ENCODE results near the gene ZMYND15. TPM values are rescaled to one million over a fixed set of nuclear protein-coding genes. Genes with fewer than 3 reads are reported as not detected.

The ZMYND15 gene
- total and polyA plus RNA-seq, 2 of the 13 experiments (the other 11 are each of a cell fraction or from before 2014, with no cell fraction given): 0.24 to 2.7 TPM

- in situ Hi-C loops (cut with HindIII; ENCODE audit: extremely low pct_ligation_motif_present, low pct_unique_long_range_greater_than_20kb): no loop called here
- TF ChIP-seq RBM22 (optimal IDR thresholded peaks at IDR 0.05; ENCODE audit: low read length) (peak; percentile 31), U2AF2 (IDR thresholded peaks at IDR 0.05; ENCODE audit: low read depth, low read length) (no peak)
- FAIRE-seq: no peak
- CTCF ChIA-PET (ENCODE audit: low intra/inter-chr PET ratio, low total read pairs): no interaction called here
- H3K4me2 ChIP-seq (ENCODE audit: low read depth, low read length): no peak overlapping the region
- H3K9ac ChIP-seq (ENCODE audit: insufficient read depth, low read depth, low read length): no peak overlapping the region
- H3K79me2 ChIP-seq (ENCODE audit: insufficient read depth, low read length): no peaks in the 10 kb centered on the region
- POLR2A ChIA-PET: no interaction called here
- no peaks in the 10 kb centered on the region for H4K20me1 ChIP-seq (ENCODE audit: insufficient read depth, low read length)
- DNase-seq (ENCODE audit: low spot score): no peak
- H3K27me3 ChIP-seq (ENCODE audit: control insufficient read depth in 1 of 2, insufficient read depth in 2 of 2, low read length in 2 of 2): no peaks in the 10 kb centered on the region
- H2AFZ ChIP-seq (ENCODE audit: low read length): no peak overlapping the region
- no TSS peak for BruUV-seq (replicated peaks)
- H3K4me1 ChIP-seq (ENCODE audit: insufficient read depth, low read length): peaks cover 50% of the 10 kb centered on the region
- H3K36me3 ChIP-seq (replicated peaks in 1 of 2; ENCODE audit: control insufficient read depth in 1 of 2, insufficient read depth in 2 of 2, low read length in 2 of 2): peaks cover 11 to 37% of the 10 kb centered on the region in 2 experiments; a peak in 4 of 5 replicates
- no peak overlapping the region for H3K4me3 ChIP-seq (replicated peaks in 1 of 3; ENCODE audit: insufficient read depth in 1 of 3, low read depth in 2 of 3, low read length in 3 of 3)
- intact Hi-C loops (cut with micrococcal nuclease; ENCODE audit: unreplicated experiment): loop anchor here (10.0 kb wide), 1 partner anchor 247 kb away; the partner anchor contains the start of gene SPAG7
- ATAC-seq: no peak
- H3K27ac ChIP-seq (ENCODE audit: extremely low read length, insufficient read depth, low read length): no peak overlapping the region
- WGBS (ENCODE audit: low lambda C conversion rate): 95% methylated on average over 17 of the region's 17 CpGs
- no peaks in the 10 kb centered on the region for H3K9me3 ChIP-seq (ENCODE audit: low read length)
These were observed 21.8 kb upstream of the ZMYND15 start for GRCh38 chr17:4717791-4718190.

DNA sequence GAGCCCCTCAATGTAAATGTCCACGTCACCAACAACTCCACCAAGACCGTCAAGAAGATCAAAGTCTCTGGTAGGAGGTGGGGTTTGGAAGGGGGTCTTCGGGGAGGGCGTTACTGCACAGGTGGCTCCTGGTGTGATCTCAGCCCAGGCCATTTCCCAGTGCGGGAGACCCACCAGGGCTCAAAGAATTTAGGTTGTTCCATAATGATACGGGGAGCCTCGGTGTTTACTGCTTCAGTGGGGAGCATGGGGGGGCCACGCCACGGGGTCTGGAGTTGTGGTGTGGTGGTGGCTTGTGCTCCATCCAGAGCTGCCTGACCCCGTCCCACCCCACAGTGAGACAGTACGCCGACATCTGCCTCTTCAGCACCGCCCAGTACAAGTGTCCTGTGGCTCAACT is 21.4 kb upstream of the ZMYND15 start:
- POLR2A ChIA-PET: interaction anchor here (1.0 kb wide), 1 partner anchor 8 kb away, joined by 4 read pairs; the partner anchor contains the start of gene ARRB2
- CTCF ChIA-PET (ENCODE audit: low intra/inter-chr PET ratio, low total read pairs): no interaction called here
- Histone ChIP-seq H2AFZ (ENCODE audit: low read length) (no peak overlapping the region), H3K27ac (ENCODE audit: extremely low read length, insufficient read depth, low read length) (no peak overlapping the region), H3K27me3 (ENCODE audit: control insufficient read depth in 1 of 2, insufficient read depth in 2 of 2, low read length in 2 of 2) (no peaks in the 10 kb centered on the region), H3K4me2 (ENCODE audit: low read depth, low read length) (no peak overlapping the region), H3K9ac (ENCODE audit: insufficient read depth, low read depth, low read length) (no peak overlapping the region), H3K4me3 (replicated peaks in 1 of 3; ENCODE audit: insufficient read depth in 1 of 3, low read depth in 2 of 3, low read length in 3 of 3) (no peak overlapping the region), H4K20me1 (ENCODE audit: insufficient read depth, low read length) (no peaks in the 10 kb centered on the region), H3K9me3 (ENCODE audit: low read length) (no peaks in the 10 kb centered on the region), H3K4me1 (ENCODE audit: insufficient read depth, low read length) (peaks cover 48% of the 10 kb centered on the region), H3K79me2 (ENCODE audit: insufficient read depth, low read length) (no peaks in the 10 kb centered on the region), H3K36me3 (replicated peaks in 1 of 2; ENCODE audit: control insufficient read depth in 1 of 2, insufficient read depth in 2 of 2, low read length in 2 of 2) (peaks cover 11 to 37% of the 10 kb centered on the region in 2 experiments; a peak in 4 of 5 replicates)
- intact Hi-C loops (cut with micrococcal nuclease; ENCODE audit: unreplicated experiment): loop anchor here (10.0 kb wide), 1 partner anchor 247 kb away; the partner anchor contains the start of gene SPAG7
- FAIRE-seq (no peak), ATAC-seq (no peak), DNase-seq (ENCODE audit: low spot score) (no peak)
- 95% methylated on average over 13 of the region's 13 CpGs for WGBS (ENCODE audit: low lambda C conversion rate)
- in situ Hi-C loops (cut with HindIII; ENCODE audit: extremely low pct_ligation_motif_present, low pct_unique_long_range_greater_than_20kb): no loop called here
- BruUV-seq (replicated peaks): no TSS peak
- no peak for TF ChIP-seq ZNF850 (CRISPR knock-in tag; conservative IDR thresholded peaks at IDR 0.05)
- TF ChIP-seq MTF1 (CRISPR knock-in tag; IDR thresholded peaks at IDR 0.05): no peak
- TF ChIP-seq ZKSCAN5 (CRISPR knock-in tag; IDR thresholded peaks at IDR 0.05): no peak
- TF ChIP-seq ZNF510 (CRISPR knock-in tag; IDR thresholded peaks at IDR 0.05; ENCODE audit: low read depth): no peak
- no peak for TF ChIP-seq NCOA5 (CRISPR knock-in tag; IDR thresholded peaks at IDR 0.05)
- no peak for TF ChIP-seq YEATS2 (CRISPR knock-in tag; IDR thresholded peaks at IDR 0.05; ENCODE audit: borderline replicate concordance)
- no peak for TF ChIP-seq KAT2B (IDR thresholded peaks at IDR 0.05; ENCODE audit: borderline replicate concordance, low read depth, low read length)
- no peak for TF ChIP-seq ZNF687 (CRISPR knock-in tag; IDR thresholded peaks at IDR 0.05)
- TF ChIP-seq, protein P1, sequence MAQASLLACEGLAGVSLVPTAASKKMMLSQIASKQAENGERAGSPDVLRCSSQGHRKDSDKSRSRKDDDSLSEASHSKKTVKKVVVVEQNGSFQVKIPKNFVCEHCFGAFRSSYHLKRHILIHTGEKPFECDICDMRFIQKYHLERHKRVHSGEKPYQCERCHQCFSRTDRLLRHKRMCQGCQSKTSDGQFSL (CRISPR knock-in tag; IDR thresholded peaks at IDR 0.05): no peak
- TF ChIP-seq ZNF446 (CRISPR knock-in tag; IDR thresholded peaks at IDR 0.05): no peak
- TF ChIP-seq, protein P2, sequence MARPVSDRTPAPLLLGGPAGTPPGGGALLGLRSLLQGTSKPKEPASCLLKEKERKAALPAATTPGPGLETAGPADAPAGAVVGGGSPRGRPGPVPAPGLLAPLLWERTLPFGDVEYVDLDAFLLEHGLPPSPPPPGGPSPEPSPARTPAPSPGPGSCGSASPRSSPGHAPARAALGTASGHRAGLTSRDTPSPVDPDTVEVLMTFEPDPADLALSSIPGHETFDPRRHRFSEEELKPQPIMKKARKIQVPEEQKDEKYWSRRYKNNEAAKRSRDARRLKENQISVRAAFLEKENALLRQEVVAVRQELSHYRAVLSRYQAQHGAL (CRISPR knock-in tag; IDR thresholded peaks at IDR 0.05; ENCODE audit: not compliant biosample characterization): no peak
- TF ChIP-seq MXD4 (CRISPR knock-in tag; IDR thresholded peaks at IDR 0.05): no peak
